Muscle of back (tissue), 11 donors: ENCODE measurements around the gene CCDC152. TPM values are rescaled to one million over a fixed set of nuclear protein-coding genes. Genes with fewer than 3 reads are reported as not detected.
"Not testable (repeated sequence)": the region's sequence is repeated elsewhere in the genome, so short reads cannot be mapped to it uniquely, and the experiment has no call there.

ENCODE experiments used
- DNase-seq, 3 donors: peaks; one replicate each; pipeline versions ENCODE4 v3.0.0 to v3.0.0-alpha.2; 2013
- polyA plus RNA-seq, 10 donors: library from polyadenylated mRNA; unstranded; fragments of 120-200 nt; gene quantifications; one replicate each; pipeline ENCODE4 v1.2.1, GENCODE V29; 2013; ENCODE audit not compliant: insufficient read length in 10 of 10

Gene CCDC152
- polyA plus RNA-seq, 10 donors = 4.2 to 8.3 (median 4.9) TPM

GRCh38 chr5:42843675-42844292, 87.2 kb downstream of the CCDC152 start:
- DNase-seq = no peak

DNA sequence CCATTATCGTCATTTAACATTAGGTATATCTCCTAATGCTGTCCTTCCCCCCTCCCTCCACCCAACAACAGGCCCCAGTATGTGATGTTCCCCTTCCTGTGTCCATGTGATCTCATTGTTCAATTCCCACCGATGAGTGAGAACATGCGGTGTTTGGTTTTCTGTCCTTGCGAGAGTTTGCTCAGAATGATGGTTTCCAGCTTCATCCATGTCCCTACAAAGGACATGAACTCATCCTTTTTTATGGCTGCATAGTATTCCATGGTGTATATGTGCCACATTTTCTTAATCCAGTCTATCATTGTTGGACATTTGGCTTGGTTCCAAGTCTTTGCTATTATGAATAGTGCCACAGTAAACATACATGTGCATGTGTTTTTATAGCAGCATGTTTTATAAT, 87.8 kb downstream of the CCDC152 start:
- not testable (repeated sequence) for DNase-seq

DNA sequence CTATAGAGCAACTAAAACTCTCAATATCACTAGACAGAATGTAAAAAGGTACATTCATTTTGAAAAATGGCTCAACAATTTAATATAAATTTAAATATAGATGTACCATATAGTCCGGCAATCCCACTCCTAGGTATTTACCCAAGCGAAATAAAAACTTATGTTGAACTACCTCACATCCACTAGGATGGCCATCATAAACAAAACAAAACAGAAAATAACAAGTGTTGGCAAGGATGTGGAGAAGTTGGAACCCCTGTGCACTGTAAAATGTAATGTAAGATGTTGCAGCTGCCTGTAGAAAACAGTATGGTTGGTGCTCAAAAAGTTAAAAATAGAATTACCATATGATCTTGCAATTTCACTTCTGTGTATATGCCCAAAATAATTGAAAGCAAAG, 91.9 kb downstream of the CCDC152 start:
- DNase-seq = no peak

- no peak for DNase-seq
These were observed 94.9 kb downstream of the CCDC152 start for GRCh38 chr5:42851481-42851880.

Other genes starting within 250 kb of the CCDC152 start
- gene SELENOP, start 55.1 kb downstream of the CCDC152 start, polyA plus RNA-seq = 100 to 1,000 TPM; 101 to 177 (median 145) TPM